H54 (cell line): Measurements from ENCODE around the gene ADCY1.

Source experiments
- DNase-seq: peaks from one replicate; pipeline ENCODE4 v3.0.0; 2011; ENCODE audit warnings: low spot score, mixed read lengths; ENCODE audit not compliant: insufficient read length
- FAIRE-seq: peaks from 3 replicates; lab custom pipeline; 2011; peaks lifted over from hg19 to GRCh38; lab: Jason Lieb, UNC
- POLR2A ChIP-seq: IDR thresholded peaks from 2 replicates; pipeline ENCODE4 v1.6.1; 2011; ENCODE audit warnings: low read depth, mild to moderate bottlenecking, low read length

Gene ADCY1

DNA sequence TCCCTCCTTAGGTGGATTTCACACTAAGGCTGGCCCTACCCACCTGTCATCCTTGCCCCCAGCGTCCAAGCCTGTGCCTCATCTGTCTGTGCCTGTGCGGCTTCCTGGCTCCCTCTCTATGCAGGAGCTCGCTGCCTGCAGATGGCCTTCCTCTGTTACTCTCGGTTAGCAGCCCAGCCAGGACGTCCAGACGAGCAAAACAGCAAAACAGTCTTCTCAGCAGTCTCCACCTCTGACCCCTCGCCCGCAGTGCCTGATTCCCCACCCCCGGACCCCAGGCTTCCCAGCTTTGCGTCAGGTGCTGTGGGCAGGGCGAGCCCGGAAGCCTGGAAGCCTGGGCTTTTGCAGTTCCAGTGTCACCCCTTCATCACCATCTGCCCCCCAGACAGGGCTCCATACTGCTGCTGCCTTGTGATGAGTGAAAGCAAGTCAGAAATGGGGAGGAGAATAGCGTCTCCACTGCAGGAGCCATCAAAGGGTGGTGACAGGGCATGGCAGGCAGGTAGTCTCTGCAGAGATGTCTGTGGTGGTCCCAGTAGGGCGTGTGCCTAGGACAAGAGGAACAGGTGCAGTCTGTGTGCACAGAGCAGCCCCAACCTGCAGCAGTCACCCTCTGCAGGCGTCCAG lies 88.5 kb downstream of the ADCY1 start:
- DNase-seq (no peak), FAIRE-seq (no peak)
- no peak for TF ChIP-seq POLR2A

DNA sequence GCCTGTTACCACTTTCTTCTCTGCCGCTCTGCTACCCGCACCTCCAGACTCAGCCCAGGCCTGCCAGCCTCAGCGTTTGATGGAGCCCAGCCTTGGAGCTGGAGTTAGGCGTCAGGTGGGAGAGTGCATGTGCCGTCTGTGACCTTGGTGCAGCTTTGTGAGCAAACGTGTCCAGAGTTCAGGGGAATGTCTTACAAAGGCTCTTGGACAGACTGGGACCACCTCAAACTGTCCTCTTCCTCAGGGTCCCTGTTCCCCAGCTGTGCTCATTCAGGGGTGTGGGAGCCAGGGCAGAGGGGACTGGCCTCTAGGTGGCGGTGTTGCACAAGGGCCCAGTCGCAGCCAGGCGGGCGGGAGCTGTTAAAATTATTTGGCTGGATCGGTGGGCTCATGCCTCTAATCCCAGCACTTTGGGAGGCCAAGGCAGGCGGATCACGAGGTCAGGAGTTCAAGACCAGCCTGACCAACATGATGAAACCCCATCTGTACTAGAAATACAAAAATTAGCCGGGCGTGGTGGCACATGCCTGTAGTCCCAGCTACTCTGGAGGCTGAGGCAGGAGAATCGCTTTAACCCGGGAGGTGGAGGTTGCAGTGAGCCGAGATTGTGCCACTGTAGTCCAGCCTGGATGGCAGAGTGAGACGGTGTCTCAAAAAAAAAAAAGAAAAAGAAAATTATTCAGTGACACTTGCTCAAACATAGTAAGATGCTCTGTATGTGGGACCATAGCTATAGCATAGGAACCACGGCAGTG lies 89.2 kb downstream of the ADCY1 start:
- FAIRE-seq: no peak
- DNase-seq: peak; percentile 72

DNA sequence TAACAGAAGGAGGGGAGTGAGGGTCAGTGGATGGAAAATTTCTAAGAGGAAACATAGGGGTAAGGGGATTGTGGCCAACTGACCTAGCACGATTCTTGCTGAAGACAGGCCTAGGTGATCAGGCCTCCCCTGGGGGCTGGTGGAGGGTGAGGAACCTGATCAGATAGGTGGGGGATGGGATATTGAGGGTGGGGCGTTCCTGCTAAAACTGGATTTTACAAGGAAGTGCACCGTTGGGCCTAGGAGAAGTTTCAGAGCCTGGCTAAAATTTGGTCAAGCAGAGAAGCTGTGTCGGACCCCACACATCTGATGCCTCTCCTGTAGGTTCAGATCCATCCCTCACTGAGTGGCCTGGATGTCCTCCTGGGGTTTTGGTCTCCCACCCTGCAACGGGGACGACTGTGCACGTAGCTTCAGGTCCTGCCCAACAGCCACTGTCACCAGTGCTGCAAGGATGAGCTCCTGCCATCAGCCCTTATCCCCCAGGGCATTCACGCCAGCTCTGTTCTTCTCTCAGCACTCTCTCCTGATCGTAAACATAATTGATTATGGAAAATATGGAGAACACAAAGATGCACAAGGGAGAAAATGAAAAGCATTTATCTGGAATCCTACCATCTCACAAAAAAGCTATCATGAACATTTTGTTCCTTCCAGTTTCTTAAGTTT lies 89.9 kb downstream of the ADCY1 start:
- TF ChIP-seq POLR2A: no peak
- FAIRE-seq: no peak

More for the DNA sequence above, 89.2 kb downstream of the ADCY1 start:
- no peak for TF ChIP-seq POLR2A

DNA sequence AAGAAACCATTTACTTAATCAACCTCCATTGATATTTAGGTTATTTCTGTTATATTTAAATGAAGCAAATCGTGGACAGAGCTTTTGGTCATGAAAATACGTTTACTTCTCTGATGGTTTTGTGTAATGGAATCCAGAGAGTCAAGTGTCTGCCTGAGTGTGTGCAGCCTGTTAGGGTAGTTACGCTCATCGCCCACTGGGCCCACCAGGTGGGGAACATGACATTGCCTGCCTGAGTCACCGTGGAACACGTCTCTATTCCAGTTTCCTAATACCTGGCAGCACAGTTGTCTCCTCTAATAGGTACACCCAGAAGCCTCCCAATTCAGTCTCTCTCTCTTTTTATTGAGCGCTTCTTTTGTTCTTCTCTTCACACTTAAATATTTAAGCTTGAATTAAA lies 91.0 kb downstream of the ADCY1 start:
- DNase-seq: no peak
- no peak for FAIRE-seq
- no peak for TF ChIP-seq POLR2A

More for the DNA sequence above, 89.9 kb downstream of the ADCY1 start:
- DNase-seq: no peak

DNA sequence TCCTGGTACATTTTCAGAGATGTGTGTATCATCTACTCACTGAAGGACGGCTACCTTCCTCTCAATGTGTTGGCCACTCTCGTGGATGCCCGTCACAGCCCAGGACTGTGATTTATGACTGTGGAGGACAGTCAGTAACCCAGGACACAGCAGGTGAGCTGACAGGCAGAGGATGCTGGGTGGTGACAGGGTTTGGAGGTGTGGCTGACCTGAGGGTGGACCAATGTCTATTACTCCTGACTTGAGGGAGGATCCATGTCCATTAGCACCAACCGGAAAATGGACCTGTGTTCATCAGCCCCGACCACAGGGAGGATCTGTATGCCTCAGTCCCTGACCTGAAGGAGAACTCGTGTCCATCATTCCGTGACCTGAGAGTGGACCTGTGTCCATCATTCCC lies 96.1 kb downstream of the ADCY1 start:
- no peak for DNase-seq
- FAIRE-seq: no peak
- TF ChIP-seq POLR2A: no peak

- FAIRE-seq (no peak), DNase-seq (no peak)
- TF ChIP-seq POLR2A: no peak
These were observed 96.5 kb downstream of the ADCY1 start for GRCh38 chr7:45670717-45671116.

- FAIRE-seq (no peak), DNase-seq (no peak)
- no peak for TF ChIP-seq POLR2A
These were observed 103.2 kb downstream of the ADCY1 start for GRCh38 chr7:45677311-45677900.

DNA sequence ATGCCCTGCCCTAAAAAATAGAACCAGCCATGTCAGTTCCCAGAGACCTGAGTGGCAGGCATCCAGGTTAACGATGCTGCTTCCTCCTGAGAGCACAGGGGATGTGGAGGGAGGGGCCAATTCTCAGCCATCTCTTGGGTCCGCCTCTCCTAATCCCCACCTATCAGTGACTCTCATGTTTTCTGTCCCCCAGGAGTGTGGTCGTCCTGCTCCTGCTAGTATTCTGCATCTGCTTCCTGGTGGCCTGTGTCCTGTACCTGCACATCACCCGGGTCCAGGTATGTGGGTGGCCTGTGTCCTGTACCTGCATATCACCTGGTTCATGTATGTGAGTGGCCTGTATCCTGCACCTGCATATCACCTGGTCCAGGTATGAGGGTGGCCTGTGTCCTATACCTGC lies 105.3 kb downstream of the ADCY1 start:
- no peak for TF ChIP-seq POLR2A
- no peak for DNase-seq
- FAIRE-seq: no peak

DNA sequence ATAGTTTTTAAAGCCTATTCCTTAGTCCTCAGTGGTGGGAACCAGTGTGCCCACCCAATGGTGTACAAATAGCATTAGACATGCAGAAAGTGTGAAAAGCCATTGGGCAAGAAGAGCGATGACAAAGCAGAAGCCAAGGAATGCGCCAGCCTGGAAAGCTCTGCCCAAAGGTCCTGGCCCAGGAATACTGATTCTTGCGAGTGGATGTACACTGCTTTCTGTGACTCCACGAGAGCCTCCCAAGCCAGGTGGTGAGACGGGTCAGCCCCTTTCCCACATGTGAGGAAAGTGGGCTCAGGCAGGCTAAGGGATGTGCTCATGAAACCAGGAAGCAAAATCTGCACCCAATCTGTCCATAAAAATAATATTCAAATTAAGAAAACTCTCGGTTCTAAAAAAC lies 106.6 kb downstream of the ADCY1 start:
- DNase-seq (no peak), FAIRE-seq (no peak)
- TF ChIP-seq POLR2A: no peak

DNA sequence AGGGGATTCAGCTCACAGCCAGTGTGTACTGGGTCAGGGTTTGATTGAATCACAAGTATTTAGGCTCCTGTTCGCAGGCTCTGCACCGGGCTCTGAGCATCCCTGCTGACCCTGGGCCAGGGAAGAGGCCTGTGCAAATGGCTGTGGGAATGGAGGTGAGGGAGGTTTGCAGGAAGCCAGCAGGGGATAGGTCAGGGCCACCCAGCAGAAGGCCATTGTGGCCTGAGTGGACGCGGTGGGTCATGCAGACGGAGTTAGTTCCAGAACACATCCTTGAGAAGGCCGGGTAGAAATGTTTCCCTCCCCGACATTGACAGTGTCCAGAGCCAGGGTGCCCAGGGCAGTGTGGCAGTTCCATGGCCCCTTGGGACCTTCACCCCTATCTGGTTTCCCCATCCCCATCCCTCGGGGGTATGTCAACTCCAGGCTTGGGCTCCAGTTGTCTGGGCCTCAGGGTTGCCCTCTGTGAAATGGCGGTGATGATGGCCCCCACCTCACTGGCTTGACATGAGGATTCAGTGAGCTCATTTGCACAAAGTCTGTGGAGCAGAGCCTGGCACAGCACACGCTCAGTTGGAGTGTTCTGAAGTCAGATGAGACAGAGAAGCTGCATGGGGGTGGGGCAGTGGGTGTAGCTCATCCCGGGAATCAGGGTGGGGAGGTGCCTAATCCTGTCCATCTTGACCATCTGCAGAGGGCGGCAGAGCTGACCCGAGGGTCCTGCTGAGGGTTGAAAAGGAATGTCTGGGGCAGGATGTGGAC lies 107.6 kb downstream of the ADCY1 start:
- FAIRE-seq: no peak
- TF ChIP-seq POLR2A: no peak
- no peak for DNase-seq

GRCh38 chr7:45682358-45682735 lies 108.2 kb downstream of the ADCY1 start:
- FAIRE-seq: no peak

DNA sequence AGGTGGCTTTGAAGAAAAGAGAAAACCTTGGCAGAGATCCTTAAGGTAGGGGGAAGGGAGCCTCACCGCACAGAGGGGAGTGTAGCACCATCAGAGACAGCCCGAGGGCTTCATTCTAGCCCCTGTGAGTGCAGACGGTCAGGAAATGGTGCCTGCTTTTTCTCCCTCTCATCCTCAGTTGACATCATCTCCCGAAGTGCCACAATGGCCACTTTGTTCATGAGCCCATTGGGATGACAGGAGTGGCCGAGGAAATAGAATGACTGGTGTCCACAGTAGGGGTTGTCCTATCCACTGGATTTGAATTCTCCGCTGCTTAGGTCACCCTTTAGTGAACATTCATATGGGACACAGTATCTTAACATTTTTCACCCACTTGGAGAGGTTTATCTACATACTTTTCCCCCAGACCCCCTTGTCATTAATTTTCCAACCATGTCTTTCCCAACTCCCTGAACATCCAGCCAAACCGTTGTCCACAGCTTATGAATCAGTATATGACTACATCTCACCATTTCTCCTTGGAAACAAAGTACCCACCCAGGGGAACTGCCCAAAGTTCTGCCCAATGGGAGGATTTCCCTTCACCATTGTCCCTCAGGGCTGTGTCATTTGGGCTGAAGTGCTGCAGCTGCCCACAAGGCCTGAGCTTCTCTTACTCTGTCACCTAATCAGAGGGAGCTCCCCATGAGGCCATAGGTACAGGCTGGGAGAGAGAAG lies 108.8 kb downstream of the ADCY1 start:
- TF ChIP-seq POLR2A: no peak
- no peak for DNase-seq
- FAIRE-seq: no peak

More at GRCh38 chr7:45682358-45682735, 108.2 kb downstream of the ADCY1 start:
- no peak for DNase-seq
- TF ChIP-seq POLR2A: no peak

GRCh38 chr7:45683556-45684148 lies 109.5 kb downstream of the ADCY1 start:
- TF ChIP-seq POLR2A: no peak
- no peak for FAIRE-seq
- no peak for DNase-seq
